Measurements from ENCODE around the gene ZDHHC21.

- TF ChIP-seq TARDBP (IDR thresholded peaks at IDR 0.05) (no peak), FOXM1 (IDR thresholded peaks at IDR 0.05; ENCODE audit: borderline replicate concordance) (no peak), NFRKB (IDR thresholded peaks at IDR 0.05) (no peak), FOXA1 (IDR thresholded peaks at IDR 0.05) (no peak), BHLHE40 (IDR thresholded peaks at IDR 0.05; ENCODE audit: borderline replicate concordance) (no peak), ZNF384 (IDR thresholded peaks at IDR 0.05) (no peak), SUZ12 (IDR thresholded peaks at IDR 0.05) (no peak), ARNT (IDR thresholded peaks at IDR 0.05) (no peak), L3MBTL2 (conservative IDR thresholded peaks at IDR 0.05) (no peak), HDGF (IDR thresholded peaks at IDR 0.05; ENCODE audit: borderline replicate concordance) (no peak), LEF1 (IDR thresholded peaks at IDR 0.05; ENCODE audit: borderline replicate concordance) (no peak), CTBP1 (IDR thresholded peaks at IDR 0.05; ENCODE audit: borderline replicate concordance) (no peak)
Observed at GRCh38 chr9:14671377-14671776, 21.9 kb downstream of the ZDHHC21 start.
